ENCODE measurements around the gene ENPP7.

Gene ENPP7

GRCh38 chr17:79722787-79723186, 8.0 kb upstream of the ENPP7 start:
- DNase-seq (ENCODE audit: low read depth), result no peak
- no peak overlapping the region for H3K4me3 ChIP-seq (ENCODE audit: low read depth, low read length)
- no peak for TF ChIP-seq CTCF (IDR thresholded peaks at IDR 0.05; ENCODE audit: low read depth, low read length, missing control alignments)

GRCh38 chr17:79728169-79728907, 2.4 kb upstream of the ENPP7 start:
- peak; percentile 80 for DNase-seq (ENCODE audit: low read depth)
- no peak for TF ChIP-seq CTCF (IDR thresholded peaks at IDR 0.05; ENCODE audit: low read depth, low read length, missing control alignments)
- peak overlapping the region; percentile 3 for H3K4me3 ChIP-seq (ENCODE audit: low read depth, low read length)

GRCh38 chr17:79728908-79729471, 1.8 kb upstream of the ENPP7 start:
- no peak for TF ChIP-seq CTCF (IDR thresholded peaks at IDR 0.05; ENCODE audit: low read depth, low read length, missing control alignments)
- no peak for DNase-seq (ENCODE audit: low read depth)
- no peak overlapping the region for H3K4me3 ChIP-seq (ENCODE audit: low read depth, low read length)

GRCh38 chr17:79729761-79730160, 982 bp upstream of the ENPP7 start:
- no peak for TF ChIP-seq CTCF (IDR thresholded peaks at IDR 0.05; ENCODE audit: low read depth, low read length, missing control alignments)
- no peak for DNase-seq (ENCODE audit: low read depth)
- H3K4me3 ChIP-seq (ENCODE audit: low read depth, low read length), result no peak overlapping the region

- H3K4me3 ChIP-seq (ENCODE audit: low read depth, low read length), result no peak overlapping the region
- no peak for TF ChIP-seq CTCF (IDR thresholded peaks at IDR 0.05; ENCODE audit: low read depth, low read length, missing control alignments)
- no peak for DNase-seq (ENCODE audit: low read depth)
These were observed 340 bp upstream of the ENPP7 start for GRCh38 chr17:79730437-79730768.

GRCh38 chr17:79732254-79732653, 1.5 kb downstream of the ENPP7 start:
- H3K4me3 ChIP-seq (ENCODE audit: low read depth, low read length), result no peak overlapping the region
- DNase-seq (ENCODE audit: low read depth), result no peak
- TF ChIP-seq CTCF (IDR thresholded peaks at IDR 0.05; ENCODE audit: low read depth, low read length, missing control alignments), result no peak
